NCI-H2196 treated with DMSO at 0.1 percent for 48 hours (cell line): ENCODE measurements around the gene FAM221B.

Source experiments
- DNase-seq: peaks from one replicate; lab custom pipeline; 2025; ENCODE audit not compliant: unreplicated experiment; lab: John Stamatoyannopoulos, UW

Gene FAM221B

DNA sequence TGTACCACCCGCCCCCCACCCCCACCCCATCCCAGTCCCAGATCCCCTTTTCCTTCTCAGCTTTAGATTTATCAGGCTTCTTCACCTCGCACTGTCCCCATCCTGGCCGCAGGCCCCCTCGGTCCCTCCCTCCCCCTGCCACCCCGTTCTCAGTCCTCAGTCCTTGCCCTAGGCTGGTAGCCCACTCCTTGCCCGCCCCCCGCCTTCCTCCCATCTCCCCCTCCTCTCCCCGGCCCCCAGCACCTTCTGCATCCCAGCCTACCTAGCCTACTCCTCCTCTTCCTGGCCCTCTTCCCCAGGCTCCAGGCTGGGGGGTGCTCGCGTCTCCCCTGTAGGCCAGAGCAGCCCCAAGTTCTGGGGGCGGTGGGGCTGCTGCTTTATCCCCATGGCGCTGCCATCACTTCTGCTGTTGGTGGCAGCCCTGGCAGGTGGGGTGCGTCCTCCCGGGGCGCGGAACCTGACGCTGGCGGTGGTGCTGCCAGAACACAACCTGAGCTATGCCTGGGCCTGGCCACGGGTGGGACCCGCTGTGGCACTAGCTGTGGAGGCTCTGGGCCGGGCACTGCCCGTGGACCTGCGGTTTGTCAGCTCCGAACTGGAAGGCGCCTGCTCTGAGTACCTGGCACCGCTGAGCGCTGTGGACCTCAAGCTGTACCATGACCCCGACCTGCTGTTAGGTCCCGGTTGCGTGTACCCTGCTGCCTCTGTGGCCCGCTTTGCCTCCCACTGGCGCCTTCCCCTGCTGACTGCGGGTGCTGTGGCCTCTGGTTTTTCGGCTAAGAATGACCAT, 36.3 kb downstream of the FAM221B start:
- no peak for DNase-seq

GRCh38 chr9:35791297-35791921, 37.1 kb downstream of the FAM221B start, which contains the start of gene NPR2:
Gene NPR2, plus strand, starts transcription at chr9:35791591. Its CDS starts 818 bp downstream, at chr9:35792409.
- no peak for DNase-seq

GRCh38 chr9:35790385-35791296, 37.9 kb downstream of the FAM221B start:
- peak; percentile 80 for DNase-seq

GRCh38 chr9:35790025-35790384, 38.5 kb downstream of the FAM221B start:
- no peak for DNase-seq

DNA sequence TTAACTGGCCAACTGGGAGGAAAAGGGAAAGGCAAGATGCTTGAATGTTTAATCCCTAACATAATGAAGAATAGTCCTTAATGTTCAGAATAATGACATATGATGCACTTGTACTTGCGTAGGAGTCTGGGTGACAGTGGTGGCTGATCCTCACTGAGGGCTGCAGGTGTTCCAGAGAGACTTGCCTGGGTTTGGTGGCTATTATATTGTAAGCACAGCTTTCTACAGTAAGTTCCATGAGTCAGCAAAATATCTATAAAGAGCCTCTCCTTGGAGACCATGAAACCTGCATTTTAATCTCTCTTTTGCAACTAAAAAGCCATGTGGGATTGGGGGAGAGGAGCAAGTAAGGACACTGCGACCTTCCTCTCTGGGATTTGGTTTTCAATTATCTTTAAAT, 39.0 kb downstream of the FAM221B start:
- DNase-seq: no peak

DNA sequence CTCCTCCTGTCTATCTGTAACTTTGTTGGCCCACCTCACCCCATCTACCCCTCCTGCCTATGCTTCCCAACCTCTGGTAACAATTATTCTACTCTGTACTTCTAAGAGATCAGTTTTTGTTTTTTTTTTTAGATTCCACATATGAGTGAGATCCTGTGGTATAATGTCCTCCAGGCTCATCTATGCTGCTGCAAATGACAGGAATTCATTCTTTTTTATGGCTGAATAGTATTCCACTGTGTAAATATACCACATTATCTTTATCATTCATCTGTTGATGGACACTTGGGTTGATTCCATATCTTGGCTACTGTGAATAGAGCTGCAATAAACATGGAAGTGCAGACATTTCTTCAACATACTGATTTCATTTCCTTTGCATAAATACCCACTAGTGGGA, 45.1 kb downstream of the FAM221B start:
- DNase-seq: no peak

- DNase-seq: no peak
These were observed 47.5 kb downstream of the FAM221B start for GRCh38 chr9:35781066-35781465.

GRCh38 chr9:35778496-35778895, 50.0 kb downstream of the FAM221B start:
- DNase-seq: no peak

DNA sequence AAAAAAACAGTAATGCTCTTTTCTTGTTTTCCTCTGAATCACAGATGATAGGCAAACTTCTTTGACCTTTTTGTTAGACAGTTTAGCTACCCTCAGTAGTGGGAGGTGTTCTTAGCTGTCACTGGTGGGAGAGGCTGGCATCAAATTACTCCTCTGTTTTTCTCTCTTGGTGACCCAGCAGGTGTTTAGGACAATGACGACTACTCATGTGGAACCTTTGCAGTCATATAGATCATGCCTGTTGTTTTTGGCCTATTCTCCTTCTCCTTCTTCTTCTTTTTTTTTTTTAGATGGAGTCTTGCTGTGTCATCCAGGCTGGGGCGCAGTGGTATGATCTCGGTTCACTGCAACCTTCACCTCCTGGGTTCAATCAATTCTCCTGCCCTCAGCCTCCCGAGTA, 52.5 kb downstream of the FAM221B start:
- peak; percentile 50 for DNase-seq

DNA sequence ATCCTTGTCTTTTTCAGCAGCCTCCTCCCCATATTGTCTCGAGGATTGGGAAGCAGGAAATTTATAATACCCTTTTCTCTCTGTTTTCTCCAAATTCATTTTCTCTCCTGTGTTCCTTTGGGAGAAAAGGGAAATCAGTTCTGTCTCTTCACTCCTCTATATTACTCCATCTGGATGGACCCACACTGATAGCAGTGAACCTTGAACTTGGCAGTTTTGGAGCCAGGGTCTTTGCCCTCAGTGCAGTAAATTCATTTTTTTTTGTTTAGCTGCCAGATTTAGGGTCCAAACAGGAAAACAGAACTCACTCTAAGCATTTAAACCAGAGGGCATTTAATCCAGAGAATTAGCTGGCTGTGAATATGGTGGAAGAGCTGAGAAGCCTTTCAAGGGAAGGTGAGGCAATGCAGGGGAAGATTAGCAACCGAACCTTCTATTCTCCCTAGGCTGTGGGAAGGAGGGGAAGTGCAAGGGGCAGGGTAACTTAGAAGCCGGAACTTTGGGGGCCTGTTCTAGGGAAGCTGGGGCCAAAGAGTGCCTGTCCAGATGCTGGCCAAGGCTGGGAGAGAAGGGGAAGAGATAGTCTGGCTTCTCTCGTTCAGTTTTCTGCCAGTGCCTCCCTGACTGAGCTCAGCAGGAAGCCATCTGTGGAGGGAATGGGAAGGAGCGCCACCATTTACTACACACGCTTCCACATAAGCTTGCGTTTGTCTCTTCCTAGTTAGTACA, 53.5 kb downstream of the FAM221B start:
- DNase-seq: no peak

DNA sequence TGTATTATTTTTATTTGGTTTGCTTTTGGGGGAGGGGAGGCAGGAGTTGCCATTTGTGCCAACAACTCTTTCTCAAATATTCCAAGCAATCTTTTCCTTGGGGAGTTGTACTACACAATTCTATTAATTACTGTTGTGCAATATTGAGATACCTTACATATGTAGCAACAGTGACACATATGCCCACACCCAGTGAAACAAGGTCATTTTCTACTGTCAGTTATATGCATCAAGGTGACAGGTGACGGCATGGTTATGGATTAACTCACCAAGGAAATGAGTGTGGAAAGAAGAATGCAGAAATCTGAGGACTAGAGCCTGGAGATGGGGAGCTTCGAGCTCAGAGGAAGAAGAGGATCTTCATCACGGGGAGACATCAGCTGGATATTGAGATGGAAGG, 56.6 kb downstream of the FAM221B start:
- no peak for DNase-seq

DNA sequence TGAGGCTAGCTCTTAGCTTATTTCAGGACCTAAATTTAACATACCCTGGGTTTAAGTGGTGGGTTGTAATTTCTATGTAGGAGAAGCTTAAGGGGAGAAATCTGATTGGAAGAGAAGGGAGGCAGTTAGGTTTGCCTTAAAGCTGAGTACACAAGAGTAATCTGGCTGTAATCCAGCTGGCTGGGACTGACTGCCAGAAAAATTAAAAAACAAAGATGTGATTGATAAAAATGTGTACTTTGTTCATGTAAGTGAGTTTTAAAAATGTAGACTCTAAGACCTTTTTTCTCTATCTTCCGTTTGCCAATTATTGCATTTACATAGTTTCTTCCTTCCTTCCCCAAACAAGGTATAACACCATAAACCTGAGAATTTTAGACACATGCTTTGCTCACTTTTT, 57.0 kb downstream of the FAM221B start:
- DNase-seq: peak; percentile 65

- peak; percentile 43 for DNase-seq
These were observed 57.5 kb downstream of the FAM221B start for GRCh38 chr9:35771075-35771433.

DNA sequence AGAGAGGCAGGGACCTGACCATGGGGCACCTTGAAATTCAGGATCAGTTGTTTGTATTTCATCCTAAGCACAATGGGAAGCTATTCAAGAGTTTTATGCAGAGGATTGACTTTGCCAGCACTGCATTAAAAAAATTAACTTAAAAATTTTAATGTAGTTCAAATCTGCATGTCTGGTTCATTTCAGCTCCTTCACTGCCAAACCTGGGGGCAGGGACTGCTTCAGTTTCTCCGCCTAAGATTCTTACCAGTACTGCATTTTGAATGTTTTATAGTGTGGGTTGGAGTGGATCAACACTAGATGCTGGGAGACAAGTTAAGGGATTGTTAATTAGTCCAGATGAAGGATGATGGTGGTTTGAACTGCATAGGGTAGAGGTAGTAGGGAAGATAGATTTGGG, 58.8 kb downstream of the FAM221B start:
- no peak for DNase-seq

GRCh38 chr9:35767458-35767857, 61.1 kb downstream of the FAM221B start:
- no peak for DNase-seq

GRCh38 chr9:35766997-35767396, 61.5 kb downstream of the FAM221B start:
- DNase-seq: no peak
